Testis (tissue), 3 donors: ENCODE measurements around the gene FAAH. TPM values are rescaled to one million over a fixed set of nuclear protein-coding genes. Genes with fewer than 3 reads are reported as not detected.

Source experiments
- DNase-seq: peaks from one replicate; pipeline ENCODE4 v3.0.0-alpha.2; 2019
- H3K27ac ChIP-seq, 2 donors: fragments of 200-600 bp; sonication (generic); one replicate each; pipeline ENCODE4 v1.5.1; 2019
- H3K27me3 ChIP-seq: fragments of 200-600 bp; sonication (generic); one replicate; pipeline ENCODE4 v1.5.1; 2019
- H3K36me3 ChIP-seq: fragments of 200-600 bp; sonication (generic); one replicate; pipeline ENCODE4 v1.5.1; 2017; ENCODE audit warnings: low read depth; ENCODE audit errors: missing control alignments
- H3K4me1 ChIP-seq: fragments of 200-600 bp; sonication (generic); one replicate; pipeline ENCODE4 v1.5.1; 2019
- H3K4me3 ChIP-seq, 2 donors: fragments of 200-600 bp; sonication (generic); one replicate each; pipeline ENCODE4 v1.5.1; 2017 to 2019
- H3K9me3 ChIP-seq: fragments of 200-600 bp; sonication (generic); one replicate; pipeline ENCODE4 v1.5.1; 2017
- CTCF ChIP-seq, 3 experiments: fragments of 450-650 bp in 2 of 3; fragments of 200-600 bp in 1 of 3; sonication (generic) in 1 of 3; IDR thresholded peaks; one replicate each; pipeline ENCODE4 v1.5.1; 2016 to 2019; ENCODE audit warnings: antibody characterized with exemption in 3 of 3, mild to moderate bottlenecking in 2 of 3, moderate library complexity in 1 of 3
- POLR2A ChIP-seq: fragments of 450-650 bp; IDR thresholded peaks from one replicate; pipeline ENCODE4 v1.6.1; 2017; ENCODE audit warnings: antibody characterized with exemption, mild to moderate bottlenecking, moderate library complexity
- WGBS, 2 donors: methylation state at CpG; one replicate each; pipeline ENCODE4 v1.1.5; 2018; 5-methylcytosine and 5-hydroxymethylcytosine counted together
- intact Hi-C: fragments of 100-400 bp; cut with DNase I; formaldehyde crosslinking; loops from one replicate; pipeline ENCODE4 v1.15.1; 2023; ENCODE audit warnings: low total_unique reads
- polyA plus RNA-seq: library from polyadenylated mRNA; stranded (reverse); fragments of 350-450 nt; fragmentation: Illumina TruSeq; extraction: RNeasy Lipid Tissue Mini Kit (QIAGEN cat#74804); gene quantifications from one replicate; pipeline ENCODE4 v1.2.3, GENCODE V29; 2014; ENCODE audit warnings: low read depth, low replicate concordance; ENCODE audit not compliant: insufficient read depth
- total RNA-seq, 2 donors: library from RNA; depleted of rRNA; stranded (reverse); fragments of >200 nt; gene quantifications; one replicate each; pipeline ENCODE4 v1.2.3, GENCODE V29; 2016

FAAH gene
- total and polyA plus RNA-seq, 3 donors from 2014 or later = 55.8 to 113 (median 72.0) TPM

- DNase-seq = no peak
- H3K4me1 ChIP-seq = no peaks in the 10 kb centered on the region
- no peak for TF ChIP-seq CTCF (IDR thresholded peaks at IDR 0.05)
- TF ChIP-seq POLR2A = no peak
- intact Hi-C loops = no loop called here
- H3K27ac ChIP-seq = no peak overlapping the region
- H3K36me3 ChIP-seq = no peaks in the 10 kb centered on the region
- no peaks in the 10 kb centered on the region for H3K9me3 ChIP-seq
- no peaks in the 10 kb centered on the region for H3K27me3 ChIP-seq
- H3K4me3 ChIP-seq = no peak overlapping the region
Measured at GRCh38 chr1:46380508-46380907, 13.6 kb upstream of the FAAH start.

- WGBS, 2 donors = 61 to 78% methylated on average over 12 of the region's 12 CpGs
- TF ChIP-seq CTCF (IDR thresholded peaks at IDR 0.05) = no peak
- no peak for TF ChIP-seq POLR2A
- no peaks in the 10 kb centered on the region for H3K36me3 ChIP-seq
- DNase-seq = no peak
- H3K4me1 ChIP-seq = peaks cover 10% of the 10 kb centered on the region
- H3K27ac ChIP-seq = no peak overlapping the region
- no peaks in the 10 kb centered on the region for H3K9me3 ChIP-seq
- H3K4me3 ChIP-seq = peak overlapping the region; percentile 40 to 60
- intact Hi-C loops = no loop called here
- no peaks in the 10 kb centered on the region for H3K27me3 ChIP-seq
Measured at GRCh38 chr1:46393510-46393909, 607 bp upstream of the FAAH start.

- H3K4me1 ChIP-seq = peaks cover 10% of the 10 kb centered on the region
- H3K9me3 ChIP-seq = no peaks in the 10 kb centered on the region
- no peak overlapping the region for H3K27ac ChIP-seq
- WGBS, 2 donors = 17 to 32% methylated on average over 17 of the region's 17 CpGs
- intact Hi-C loops = no loop called here
- TF ChIP-seq POLR2A (no peak), CTCF (IDR thresholded peaks at IDR 0.05) (no peak)
- H3K27me3 ChIP-seq = no peaks in the 10 kb centered on the region
- no peaks in the 10 kb centered on the region for H3K36me3 ChIP-seq
- peak overlapping the region; percentile 40 to 60 for H3K4me3 ChIP-seq
- peak; percentile 62 for DNase-seq
Measured at GRCh38 chr1:46394872-46395465, 852 bp downstream of the FAAH start.

- intact Hi-C loops = no loop called here
- Histone ChIP-seq H3K4me3 (no peak overlapping the region), H3K9me3 (no peaks in the 10 kb centered on the region), H3K27ac (no peak overlapping the region), H3K36me3 (no peaks in the 10 kb centered on the region), H3K27me3 (no peaks in the 10 kb centered on the region), H3K4me1 (peaks cover 10% of the 10 kb centered on the region)
- DNase-seq = no peak
- TF ChIP-seq CTCF (IDR thresholded peaks at IDR 0.05) = no peak
- no peak for TF ChIP-seq POLR2A
- WGBS, 2 donors = 57 to 74% methylated on average over 8 to 10 of the region's 10 CpGs
Measured at GRCh38 chr1:46396441-46397398, 2.6 kb downstream of the FAAH start.
